HEK293T (cell line): ENCODE measurements around the gene ADAMTS9.

ENCODE experiments used
- CTCF ChIA-PET: fragments of 350-600 bp; formaldehyde crosslinking; extraction: SDS; loops from one replicate; lab custom pipeline; 2021; ENCODE audit warnings: antibody characterized with exemption, inconsistent platforms; lab: Yijun Ruan, JAX
- POLR2A ChIA-PET: fragments of 350-600 bp; formaldehyde crosslinking; extraction: SDS; loops from one replicate; lab custom pipeline; 2020; ENCODE audit warnings: antibody characterized with exemption, inconsistent platforms; lab: Yijun Ruan, JAX
- DNase-seq: peaks from one replicate; pipeline ENCODE4 v3.0.0; 2012; ENCODE audit warnings: mixed read lengths; ENCODE audit errors: extremely low spot score
- ARNT ChIP-seq: fragments of 450-650 bp; IDR thresholded peaks from 2 replicates; pipeline ENCODE4 v1.6.1; 2017; ENCODE audit warnings: mild to moderate bottlenecking
- BHLHE40 ChIP-seq: fragments of 450-650 bp; IDR thresholded peaks from 2 replicates; pipeline ENCODE4 v1.6.1; 2016; ENCODE audit warnings: mild to moderate bottlenecking, moderate library complexity, borderline replicate concordance
- CTBP1 ChIP-seq: fragments of 450-650 bp; IDR thresholded peaks from 2 replicates; pipeline ENCODE4 v1.6.1; 2016; ENCODE audit warnings: borderline replicate concordance
- ELF4 ChIP-seq: fragments of 450-650 bp; IDR thresholded peaks from 2 replicates; pipeline ENCODE4 v1.6.1; 2017; ENCODE audit warnings: antibody characterized with exemption
- FOXA1 ChIP-seq: fragments of 450-650 bp; IDR thresholded peaks from 2 replicates; pipeline ENCODE4 v1.6.1; 2016; ENCODE audit warnings: mild to moderate bottlenecking
- FOXK2 ChIP-seq: fragments of 450-650 bp; IDR thresholded peaks from 2 replicates; pipeline ENCODE4 v1.6.1; 2016; ENCODE audit warnings: mild to moderate bottlenecking
- FOXM1 ChIP-seq: fragments of 450-650 bp; IDR thresholded peaks from 2 replicates; pipeline ENCODE4 v1.6.1; 2017; ENCODE audit warnings: mild to moderate bottlenecking, borderline replicate concordance
- HDGF ChIP-seq: fragments of 450-650 bp; IDR thresholded peaks from 2 replicates; pipeline ENCODE4 v1.6.1; 2017; ENCODE audit warnings: antibody characterized with exemption, borderline replicate concordance
- L3MBTL2 ChIP-seq: fragments of 450-650 bp; conservative IDR thresholded peaks from 2 replicates; pipeline ENCODE4 v1.6.1; 2016; ENCODE audit warnings: mild to moderate bottlenecking
- LEF1 ChIP-seq: fragments of 450-650 bp; IDR thresholded peaks from 2 replicates; pipeline ENCODE4 v1.6.1; 2017; ENCODE audit warnings: mild to moderate bottlenecking, borderline replicate concordance
- NFRKB ChIP-seq: fragments of 450-650 bp; IDR thresholded peaks from 2 replicates; pipeline ENCODE4 v1.6.1; 2016; ENCODE audit warnings: mild to moderate bottlenecking, moderate library complexity
- SP1 ChIP-seq: fragments of 450-650 bp; IDR thresholded peaks from 2 replicates; pipeline ENCODE4 v1.6.1; 2017
- SUZ12 ChIP-seq: fragments of 450-650 bp; IDR thresholded peaks from 2 replicates; pipeline ENCODE4 v1.6.1; 2016; ENCODE audit warnings: mild to moderate bottlenecking
- TARDBP ChIP-seq: fragments of 450-650 bp; IDR thresholded peaks from 2 replicates; pipeline ENCODE4 v1.6.1; 2016
- ZNF384 ChIP-seq: fragments of 450-650 bp; IDR thresholded peaks from 2 replicates; pipeline ENCODE4 v1.6.1; 2016
- TF ChIP-seq, protein P1 (sequence below): fragments of 450-650 bp; IDR thresholded peaks from 2 replicates; pipeline ENCODE4 v1.6.1; 2016

The ADAMTS9 gene

DNA sequence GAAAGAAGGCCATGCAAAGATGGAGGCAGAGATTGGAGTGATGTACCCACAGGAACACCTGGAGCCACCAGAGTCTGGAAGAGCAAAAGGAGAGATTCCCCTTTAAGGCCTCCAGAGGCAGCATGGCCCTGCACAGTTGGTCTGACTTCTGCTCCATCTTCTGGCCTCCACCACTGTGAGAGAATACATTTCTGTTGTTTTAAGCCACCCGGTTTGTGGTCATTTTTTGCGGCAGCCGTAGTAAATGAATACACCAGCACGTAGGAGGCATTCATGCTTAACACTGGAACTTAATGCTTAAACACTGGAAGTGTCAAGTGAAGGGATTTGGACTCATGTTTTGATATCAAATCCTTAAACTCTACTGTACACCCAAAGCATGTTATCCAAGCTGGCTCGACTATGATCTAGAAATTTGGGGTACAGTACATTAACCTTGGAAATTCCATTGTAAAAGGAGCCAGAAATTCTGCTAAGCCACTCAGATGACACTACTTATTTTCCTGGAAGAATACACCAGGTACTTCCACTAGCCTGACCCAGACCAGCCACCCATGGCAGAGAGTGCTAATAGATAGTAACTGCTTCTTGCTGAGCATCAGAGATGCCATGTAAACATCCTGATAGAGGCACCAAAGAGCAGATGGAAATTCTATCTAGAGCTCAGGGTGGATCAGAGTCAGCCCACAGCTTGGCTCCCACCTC lies 190.9 kb downstream of the ADAMTS9 start:
- POLR2A ChIA-PET: no interaction called here
- CTCF ChIA-PET: no interaction called here
- TF ChIP-seq HDGF (no peak), LEF1 (no peak), SUZ12 (no peak), CTBP1 (no peak), ZNF384 (no peak), NFRKB (no peak), BHLHE40 (no peak), TARDBP (no peak)
- TF ChIP-seq, protein P1, sequence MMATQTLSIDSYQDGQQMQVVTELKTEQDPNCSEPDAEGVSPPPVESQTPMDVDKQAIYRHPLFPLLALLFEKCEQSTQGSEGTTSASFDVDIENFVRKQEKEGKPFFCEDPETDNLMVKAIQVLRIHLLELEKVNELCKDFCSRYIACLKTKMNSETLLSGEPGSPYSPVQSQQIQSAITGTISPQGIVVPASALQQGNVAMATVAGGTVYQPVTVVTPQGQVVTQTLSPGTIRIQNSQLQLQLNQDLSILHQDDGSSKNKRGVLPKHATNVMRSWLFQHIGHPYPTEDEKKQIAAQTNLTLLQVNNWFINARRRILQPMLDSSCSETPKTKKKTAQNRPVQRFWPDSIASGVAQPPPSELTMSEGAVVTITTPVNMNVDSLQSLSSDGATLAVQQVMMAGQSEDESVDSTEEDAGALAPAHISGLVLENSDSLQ: no peak
- no peak for DNase-seq

DNA sequence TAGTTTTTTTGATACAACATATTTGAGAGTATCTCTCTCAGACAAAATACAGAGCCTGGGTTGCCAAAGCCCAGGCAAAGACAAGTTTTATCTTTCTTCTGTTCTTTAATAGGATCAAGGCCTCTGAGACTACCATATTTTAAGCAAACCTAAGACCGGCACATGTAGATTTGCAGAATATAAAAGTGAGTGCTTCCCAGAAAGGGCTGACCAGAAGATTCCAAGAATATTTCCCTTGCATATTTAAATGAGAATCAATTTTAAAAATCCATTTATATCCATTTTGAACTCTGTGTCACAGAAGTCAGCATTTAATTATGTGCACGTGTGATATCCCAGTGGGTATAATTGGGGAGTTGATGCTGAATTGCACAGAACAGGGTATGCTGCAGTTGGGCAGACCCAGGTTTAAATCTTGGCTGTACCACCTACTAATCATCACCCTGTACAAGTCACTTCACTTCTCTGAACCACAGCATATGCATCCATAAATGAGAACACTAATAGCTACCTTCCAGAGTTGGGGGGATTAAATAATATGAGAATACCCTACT lies 191.9 kb downstream of the ADAMTS9 start:
- no peak for DNase-seq
- TF ChIP-seq SP1: no peak
- POLR2A ChIA-PET: no interaction called here
- CTCF ChIA-PET: no interaction called here

DNA sequence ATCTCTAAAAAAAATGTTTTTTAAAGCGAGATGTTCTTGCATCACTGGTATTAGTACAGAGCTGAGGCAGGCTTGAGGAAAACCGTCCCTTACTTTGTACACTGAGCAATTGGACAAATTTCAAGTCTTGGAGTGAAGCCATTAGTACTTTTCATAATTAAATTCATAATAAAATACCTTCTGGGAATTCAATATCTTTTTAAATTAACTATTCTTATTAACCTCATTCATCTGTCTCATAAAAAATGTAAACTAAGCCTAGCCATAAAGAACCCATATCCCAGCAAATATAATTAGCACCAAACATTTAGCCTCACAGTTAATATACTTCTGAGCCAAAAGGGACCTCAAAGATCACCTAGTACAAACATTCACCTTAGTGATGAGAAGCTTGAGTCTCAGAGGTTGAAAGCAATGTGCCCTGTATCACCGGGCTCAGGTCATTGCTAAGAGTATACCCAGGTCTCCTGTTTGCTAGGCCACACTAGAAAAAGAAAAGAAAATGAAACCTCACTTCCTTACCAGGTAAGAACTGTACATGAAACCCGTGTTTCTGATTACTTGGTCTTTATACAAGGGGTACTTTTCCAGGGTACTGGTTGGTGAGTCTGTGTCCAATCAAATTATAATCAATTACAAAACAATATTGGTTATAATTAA lies 192.5 kb downstream of the ADAMTS9 start:
- ChIA-PET POLR2A (no interaction called here), CTCF (interaction anchor here (0.7 to 0.9 kb wide), 2 partner anchors 32 to 242 kb away, joined by 3 read pairs; no protein-coding TSS in a partner anchor)
- no peak for DNase-seq
- TF ChIP-seq, protein P1: no peak
- TF ChIP-seq L3MBTL2: no peak
- no peak for TF ChIP-seq FOXA1
- TF ChIP-seq HDGF: no peak
- no peak for TF ChIP-seq ARNT
- no peak for TF ChIP-seq ZNF384
- no peak for TF ChIP-seq TARDBP
- no peak for TF ChIP-seq BHLHE40
- TF ChIP-seq SP1: no peak
- TF ChIP-seq ELF4: no peak
- TF ChIP-seq FOXK2: no peak
- no peak for TF ChIP-seq CTBP1
- TF ChIP-seq SUZ12: no peak
- TF ChIP-seq FOXM1: no peak
- no peak for TF ChIP-seq NFRKB

DNA sequence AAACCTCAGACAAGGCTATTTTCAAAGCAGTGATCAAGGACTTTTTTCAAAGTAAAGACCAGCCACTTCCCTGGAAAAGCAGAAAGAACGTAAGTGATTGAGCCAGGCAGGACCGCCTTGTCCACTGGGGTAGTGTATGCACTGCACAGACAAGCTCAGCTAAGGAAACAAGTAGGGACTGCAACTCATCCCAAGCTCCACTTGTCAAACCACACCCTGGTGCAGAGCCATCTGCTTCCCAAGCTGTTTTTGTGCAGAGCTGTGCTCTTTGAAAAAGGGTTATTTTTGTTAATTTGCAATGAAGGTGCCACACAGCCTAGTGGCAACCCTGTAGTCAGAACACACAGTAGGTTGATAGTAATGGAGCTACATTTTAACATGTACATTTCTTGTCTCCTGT lies 193.3 kb downstream of the ADAMTS9 start:
- POLR2A ChIA-PET: no interaction called here
- TF ChIP-seq FOXM1 (no peak), LEF1 (no peak), FOXK2 (no peak), TARDBP (no peak), SUZ12 (no peak), SP1 (no peak), ARNT (no peak), BHLHE40 (no peak), FOXA1 (no peak), ELF4 (no peak), HDGF (no peak), ZNF384 (no peak), NFRKB (no peak), CTBP1 (no peak), L3MBTL2 (no peak)
- TF ChIP-seq, protein P1: no peak
- DNase-seq: no peak
- CTCF ChIA-PET: interaction anchor here (0.7 to 0.9 kb wide), 2 partner anchors 31 to 241 kb away, joined by 3 read pairs; no protein-coding TSS in a partner anchor

DNA sequence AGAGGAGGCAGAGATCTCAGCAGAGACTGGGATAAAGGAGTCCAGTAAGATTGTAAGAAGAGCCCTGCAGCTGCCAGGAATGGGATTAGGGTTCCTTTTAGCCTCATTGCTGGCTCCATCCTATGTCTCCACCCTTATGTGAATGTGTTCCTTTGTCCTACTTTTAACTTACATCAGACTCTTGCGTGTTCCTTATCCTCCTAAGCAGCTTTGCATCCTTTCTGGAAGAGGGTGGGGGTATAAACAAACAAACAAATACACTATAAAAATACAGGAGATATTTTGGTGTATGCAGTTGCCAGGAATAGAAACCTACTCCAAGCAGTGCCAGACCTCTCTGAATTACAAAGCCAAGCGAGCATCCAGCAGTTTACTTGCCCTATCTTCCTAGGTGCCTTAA lies 194.7 kb downstream of the ADAMTS9 start:
- POLR2A ChIA-PET: no interaction called here
- no peak for DNase-seq
- TF ChIP-seq FOXA1 (no peak), SP1 (no peak), L3MBTL2 (no peak), ZNF384 (no peak), ARNT (no peak), FOXK2 (no peak), TARDBP (no peak), NFRKB (no peak), HDGF (no peak), FOXM1 (no peak), SUZ12 (no peak), LEF1 (no peak), CTBP1 (no peak), ELF4 (no peak), BHLHE40 (no peak)
- TF ChIP-seq, protein P1: no peak
- CTCF ChIA-PET: no interaction called here
